Measurements from ENCODE around the gene PPP3CA. TPM values are rescaled to one million over a fixed set of nuclear protein-coding genes. Genes with fewer than 3 reads are reported as not detected.

PPP3CA gene
- total RNA-seq (10 to 100 TPM; 47.4 to 57.4 TPM), polyA plus RNA-seq (ENCODE audit: insufficient read length in 6 of 6) (10 to 100 TPM; 38.8 to 58.6 (median 54.8) TPM)
- long read RNA-seq, donor 1, partial matches to known transcripts = 0 of 3 reads
- long read RNA-seq, donor 1, other reads (novel, unspliced or antisense) = 0 of 3 reads
- long read RNA-seq, donor 2, transcript PPP3CA-202 (13 exons, 3,604 nt) = major isoform, 8 of 9 reads
- long read RNA-seq, donor 2, partial matches to known transcripts = 0 of 9 reads
- long read RNA-seq, donor 2, other reads (novel, unspliced or antisense) = 0 of 9 reads
- long read RNA-seq, donor 3, transcript PPP3CA-202 (13 exons, 3,604 nt) = major isoform, 5 of 10 reads
- long read RNA-seq, donor 3, partial matches to known transcripts = 5 of 10 reads
- long read RNA-seq, donor 3, other reads (novel, unspliced or antisense) = 0 of 10 reads
- long read RNA-seq, donor 4, partial matches to known transcripts = 6 of 11 reads
- long read RNA-seq, donor 4, other reads (novel, unspliced or antisense) = 4 of 11 reads
- long read RNA-seq, donor 5, transcript PPP3CA-202 (13 exons, 3,604 nt) = major isoform, 8 of 40 reads
- long read RNA-seq, donor 5, partial matches to known transcripts = 32 of 40 reads
- long read RNA-seq, donor 5, other reads (novel, unspliced or antisense) = 0 of 40 reads
- long read RNA-seq, donor 6, partial matches to known transcripts = 29 of 33 reads
- long read RNA-seq, donor 6, other reads (novel, unspliced or antisense) = 0 of 33 reads
- long read RNA-seq, donor 7, partial matches to known transcripts = 60 of 62 reads
- long read RNA-seq, donor 7, other reads (novel, unspliced or antisense) = 0 of 62 reads
- long read RNA-seq, donor 8, transcript PPP3CA-202 (13 exons, 3,604 nt) = major isoform, 5 of 115 reads
- long read RNA-seq, donor 8, partial matches to known transcripts = 110 of 115 reads
- long read RNA-seq, donor 8, other reads (novel, unspliced or antisense) = 0 of 115 reads
- long read RNA-seq, donor 9 = 0 reads
- long read RNA-seq, donor 10, partial matches to known transcripts = 4 of 8 reads
- long read RNA-seq, donor 10, other reads (novel, unspliced or antisense) = 4 of 8 reads
- long read RNA-seq, donor 11, full-length matches to known transcripts = 19 of 25 reads
- long read RNA-seq, donor 11, partial matches to known transcripts = 6 of 25 reads
- long read RNA-seq, donor 11, other reads (novel, unspliced or antisense) = 0 of 25 reads
- long read RNA-seq, donor 12, partial matches to known transcripts = 6 of 16 reads
- long read RNA-seq, donor 12, other reads (novel, unspliced or antisense) = 6 of 16 reads

GRCh38 chr4:101347267-101347556 is at the start of gene PPP3CA:
PPP3CA (minus strand) TSS chr4:101347526.
- H3K36me3 ChIP-seq = no peaks in the 10 kb centered on the region
- intact Hi-C loops (cut with DNase I) = no loop called here
- H3K9me3 ChIP-seq = no peaks in the 10 kb centered on the region
- H3K4me1 ChIP-seq = peaks cover 17 to 30% of the 10 kb centered on the region in 2 donors
- peak within 1 kb of the TSS; percentile 96 to 98 for H3K27ac ChIP-seq
- H3K27me3 ChIP-seq = no peaks in the 10 kb centered on the region
- ATAC-seq = no peak
- TF ChIP-seq, protein P1, sequence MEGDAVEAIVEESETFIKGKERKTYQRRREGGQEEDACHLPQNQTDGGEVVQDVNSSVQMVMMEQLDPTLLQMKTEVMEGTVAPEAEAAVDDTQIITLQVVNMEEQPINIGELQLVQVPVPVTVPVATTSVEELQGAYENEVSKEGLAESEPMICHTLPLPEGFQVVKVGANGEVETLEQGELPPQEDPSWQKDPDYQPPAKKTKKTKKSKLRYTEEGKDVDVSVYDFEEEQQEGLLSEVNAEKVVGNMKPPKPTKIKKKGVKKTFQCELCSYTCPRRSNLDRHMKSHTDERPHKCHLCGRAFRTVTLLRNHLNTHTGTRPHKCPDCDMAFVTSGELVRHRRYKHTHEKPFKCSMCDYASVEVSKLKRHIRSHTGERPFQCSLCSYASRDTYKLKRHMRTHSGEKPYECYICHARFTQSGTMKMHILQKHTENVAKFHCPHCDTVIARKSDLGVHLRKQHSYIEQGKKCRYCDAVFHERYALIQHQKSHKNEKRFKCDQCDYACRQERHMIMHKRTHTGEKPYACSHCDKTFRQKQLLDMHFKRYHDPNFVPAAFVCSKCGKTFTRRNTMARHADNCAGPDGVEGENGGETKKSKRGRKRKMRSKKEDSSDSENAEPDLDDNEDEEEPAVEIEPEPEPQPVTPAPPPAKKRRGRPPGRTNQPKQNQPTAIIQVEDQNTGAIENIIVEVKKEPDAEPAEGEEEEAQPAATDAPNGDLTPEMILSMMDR (IDR thresholded peaks at IDR 0.05) = no peak
- H3K4me3 ChIP-seq = peak within 1 kb of the TSS; percentile 75 to 94
- DNase-seq = no peak

DNA sequence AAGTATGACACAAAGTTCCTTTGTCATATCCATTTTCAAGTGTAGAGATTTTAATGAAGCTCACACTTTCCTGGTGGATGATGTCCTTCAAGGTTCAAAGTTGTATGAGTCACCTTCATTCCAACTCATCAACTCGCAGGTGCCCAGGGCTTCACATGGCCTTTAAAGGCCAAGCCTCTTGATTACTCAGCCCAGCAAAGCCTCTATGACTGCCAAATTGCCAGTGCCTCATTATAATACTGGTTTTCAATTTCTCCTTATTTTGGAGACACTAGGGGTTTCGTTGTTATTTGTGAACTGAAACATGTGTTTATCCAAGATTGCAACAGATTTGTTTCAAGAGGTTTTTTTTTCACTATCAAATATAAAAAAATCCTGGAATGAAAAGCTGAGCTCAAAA is 45.9 kb upstream of the PPP3CA start:
- Histone ChIP-seq H3K36me3 (no peaks in the 10 kb centered on the region), H3K27me3 (no peaks in the 10 kb centered on the region), H3K4me1 (no peaks in the 10 kb centered on the region), H3K4me3 (no peak overlapping the region), H3K27ac (no peak overlapping the region), H3K9me3 (no peaks in the 10 kb centered on the region)
- DNase-seq (no peak), ATAC-seq (peak; percentile 81)
- TF ChIP-seq, protein P1 (IDR thresholded peaks at IDR 0.05) = no peak
- intact Hi-C loops (cut with DNase I) = no loop called here

- H3K9me3 ChIP-seq = no peaks in the 10 kb centered on the region
- DNase-seq (no peak), ATAC-seq (no peak)
- TF ChIP-seq, protein P1 (IDR thresholded peaks at IDR 0.05) = no peak
- H3K36me3 ChIP-seq = no peaks in the 10 kb centered on the region
- no peak overlapping the region for H3K27ac ChIP-seq
- H3K4me1 ChIP-seq = no peaks in the 10 kb centered on the region
- no peaks in the 10 kb centered on the region for H3K27me3 ChIP-seq
- H3K4me3 ChIP-seq = no peak overlapping the region
- intact Hi-C loops (cut with DNase I) = no loop called here
These were observed 23.4 kb upstream of the PPP3CA start for GRCh38 chr4:101370663-101371210.

- Histone ChIP-seq H3K36me3 (no peaks in the 10 kb centered on the region), H3K27me3 (no peaks in the 10 kb centered on the region), H3K9me3 (peaks cover 0 to 7% of the 10 kb centered on the region in 2 donors), H3K4me1 (no peaks in the 10 kb centered on the region), H3K4me3 (no peak overlapping the region), H3K27ac (no peak overlapping the region)
- DNase-seq = no peak
- TF ChIP-seq, protein P1 (IDR thresholded peaks at IDR 0.05) = no peak
- intact Hi-C loops (cut with DNase I) = no loop called here
- peak; percentile 36 for ATAC-seq
These were observed 19.9 kb upstream of the PPP3CA start for GRCh38 chr4:101367201-101367600.
